IPS-NIHi7 (cell line): ENCODE data around the gene NELFB.
A peak's percentile ranks its signal among the peaks of the same experiment; 100 is the strongest.

Experiments
- DNase-seq: peaks from one replicate; pipeline ENCODE4 v3.0.0; 2012; ENCODE audit warnings: mixed read lengths; ENCODE audit errors: extremely low spot score

NELFB gene

GRCh38 chr9:137281345-137282116 lies 26.4 kb downstream of the NELFB start:
- DNase-seq, result peak; percentile 45

GRCh38 chr9:137286975-137287383 lies 31.9 kb downstream of the NELFB start:
- peak; percentile 77 for DNase-seq

- no peak for DNase-seq
These were observed 38.0 kb downstream of the NELFB start for GRCh38 chr9:137293094-137293481.

GRCh38 chr9:137293482-137294090 lies 38.5 kb downstream of the NELFB start:
- DNase-seq, result no peak

- DNase-seq, result no peak
These were observed 39.1 kb downstream of the NELFB start for GRCh38 chr9:137294091-137294680.

GRCh38 chr9:137294681-137295237 lies 39.6 kb downstream of the NELFB start:
- no peak for DNase-seq

GRCh38 chr9:137295238-137295811 lies 40.2 kb downstream of the NELFB start:
- peak; percentile 85 for DNase-seq

- no peak for DNase-seq
These were observed 40.9 kb downstream of the NELFB start for GRCh38 chr9:137295849-137296669.

- DNase-seq, result no peak
These were observed 41.8 kb downstream of the NELFB start for GRCh38 chr9:137296670-137297664.

- DNase-seq, result no peak
These were observed 42.8 kb downstream of the NELFB start for GRCh38 chr9:137297966-137298365.

GRCh38 chr9:137298401-137299202 lies 43.5 kb downstream of the NELFB start:
- DNase-seq, result no peak

GRCh38 chr9:137299203-137299565 lies 44.1 kb downstream of the NELFB start:
- DNase-seq, result no peak

GRCh38 chr9:137299938-137300337 lies 44.8 kb downstream of the NELFB start:
- DNase-seq, result no peak

- peak; percentile 70 for DNase-seq
These were observed 45.5 kb downstream of the NELFB start for GRCh38 chr9:137300567-137301080.

- peak; percentile 63 for DNase-seq
These were observed 46.2 kb downstream of the NELFB start for GRCh38 chr9:137301081-137301947.

GRCh38 chr9:137302118-137302448 lies 47.0 kb downstream of the NELFB start, which contains the start of gene NRARP:
TSS of gene NRARP (minus strand) at chr9:137302271. CDS start at chr9:137301928, 343 bp downstream.
- peak; percentile 79 for DNase-seq

GRCh38 chr9:137302449-137303150 lies 47.5 kb downstream of the NELFB start:
- peak; percentile 85 for DNase-seq
